GM13977 (cell line): ENCODE measurements around the gene FAM13A.

Experiments used
- DNase-seq: peaks from one replicate; pipeline ENCODE4 v3.0.0; 2012; ENCODE audit warnings: low spot score
- in situ Hi-C: fragments of 300-500 bp; cut with MboI; formaldehyde crosslinking; loops from one replicate; pipeline ENCODE4 v1.12.0; 2022; ENCODE audit warnings: low sequenced_read_pairs, low pct_unique_long_range_greater_than_20kb, mixed read lengths, inconsistent platforms; ENCODE audit not compliant: unreplicated experiment
- TF ChIP-seq, protein P1 (sequence below): IDR thresholded peaks from 2 replicates; pipeline ENCODE4 v1.5.1; 2012; ENCODE audit warnings: mild to moderate bottlenecking, control low read depth; ENCODE audit not compliant: insufficient read depth; ENCODE audit errors: extremely low read depth, missing control alignments

Gene FAM13A

DNA sequence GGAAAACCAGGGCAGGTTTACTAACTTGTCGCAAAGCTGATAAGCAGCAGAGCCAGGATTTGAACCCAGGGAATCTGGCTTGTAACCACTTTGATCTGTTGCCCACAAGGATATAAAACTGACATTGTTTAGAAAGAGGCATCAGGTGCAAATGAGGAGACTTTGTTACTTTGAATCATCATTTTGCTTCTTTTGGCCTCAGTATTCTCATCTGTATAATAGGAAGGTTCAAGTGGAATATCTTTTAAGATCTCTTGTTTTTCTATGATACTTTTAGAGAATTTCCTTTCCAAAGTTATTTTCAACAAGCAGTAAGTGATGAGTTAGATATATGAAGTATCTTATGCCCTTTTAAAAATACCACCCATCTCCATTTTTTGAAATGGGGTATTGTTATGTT, 301.5 kb downstream of the FAM13A start:
- no peak for DNase-seq
- TF ChIP-seq, protein P1, sequence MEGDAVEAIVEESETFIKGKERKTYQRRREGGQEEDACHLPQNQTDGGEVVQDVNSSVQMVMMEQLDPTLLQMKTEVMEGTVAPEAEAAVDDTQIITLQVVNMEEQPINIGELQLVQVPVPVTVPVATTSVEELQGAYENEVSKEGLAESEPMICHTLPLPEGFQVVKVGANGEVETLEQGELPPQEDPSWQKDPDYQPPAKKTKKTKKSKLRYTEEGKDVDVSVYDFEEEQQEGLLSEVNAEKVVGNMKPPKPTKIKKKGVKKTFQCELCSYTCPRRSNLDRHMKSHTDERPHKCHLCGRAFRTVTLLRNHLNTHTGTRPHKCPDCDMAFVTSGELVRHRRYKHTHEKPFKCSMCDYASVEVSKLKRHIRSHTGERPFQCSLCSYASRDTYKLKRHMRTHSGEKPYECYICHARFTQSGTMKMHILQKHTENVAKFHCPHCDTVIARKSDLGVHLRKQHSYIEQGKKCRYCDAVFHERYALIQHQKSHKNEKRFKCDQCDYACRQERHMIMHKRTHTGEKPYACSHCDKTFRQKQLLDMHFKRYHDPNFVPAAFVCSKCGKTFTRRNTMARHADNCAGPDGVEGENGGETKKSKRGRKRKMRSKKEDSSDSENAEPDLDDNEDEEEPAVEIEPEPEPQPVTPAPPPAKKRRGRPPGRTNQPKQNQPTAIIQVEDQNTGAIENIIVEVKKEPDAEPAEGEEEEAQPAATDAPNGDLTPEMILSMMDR: no peak
- in situ Hi-C loops: no loop called here

DNA sequence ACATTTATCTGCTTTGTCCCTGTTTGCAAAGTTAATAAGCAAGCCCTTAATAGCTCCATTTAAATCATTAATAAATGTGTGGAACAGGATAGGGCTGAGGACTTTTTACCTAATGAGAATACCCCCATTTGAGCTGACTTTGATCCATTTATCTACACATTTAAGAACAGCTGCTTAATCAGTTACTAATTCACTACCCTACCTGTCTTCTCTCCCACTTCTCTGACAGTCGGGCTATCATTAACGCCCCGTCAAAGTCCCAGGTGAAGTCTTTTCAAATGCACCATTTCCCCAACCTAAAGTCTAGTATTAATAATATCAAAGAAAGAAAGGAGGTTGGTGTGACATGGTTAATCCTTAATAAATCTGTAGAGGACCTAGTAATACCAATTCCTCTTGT, 302.2 kb downstream of the FAM13A start:
- no peak for DNase-seq
- TF ChIP-seq, protein P1: no peak
- in situ Hi-C loops: no loop called here

DNA sequence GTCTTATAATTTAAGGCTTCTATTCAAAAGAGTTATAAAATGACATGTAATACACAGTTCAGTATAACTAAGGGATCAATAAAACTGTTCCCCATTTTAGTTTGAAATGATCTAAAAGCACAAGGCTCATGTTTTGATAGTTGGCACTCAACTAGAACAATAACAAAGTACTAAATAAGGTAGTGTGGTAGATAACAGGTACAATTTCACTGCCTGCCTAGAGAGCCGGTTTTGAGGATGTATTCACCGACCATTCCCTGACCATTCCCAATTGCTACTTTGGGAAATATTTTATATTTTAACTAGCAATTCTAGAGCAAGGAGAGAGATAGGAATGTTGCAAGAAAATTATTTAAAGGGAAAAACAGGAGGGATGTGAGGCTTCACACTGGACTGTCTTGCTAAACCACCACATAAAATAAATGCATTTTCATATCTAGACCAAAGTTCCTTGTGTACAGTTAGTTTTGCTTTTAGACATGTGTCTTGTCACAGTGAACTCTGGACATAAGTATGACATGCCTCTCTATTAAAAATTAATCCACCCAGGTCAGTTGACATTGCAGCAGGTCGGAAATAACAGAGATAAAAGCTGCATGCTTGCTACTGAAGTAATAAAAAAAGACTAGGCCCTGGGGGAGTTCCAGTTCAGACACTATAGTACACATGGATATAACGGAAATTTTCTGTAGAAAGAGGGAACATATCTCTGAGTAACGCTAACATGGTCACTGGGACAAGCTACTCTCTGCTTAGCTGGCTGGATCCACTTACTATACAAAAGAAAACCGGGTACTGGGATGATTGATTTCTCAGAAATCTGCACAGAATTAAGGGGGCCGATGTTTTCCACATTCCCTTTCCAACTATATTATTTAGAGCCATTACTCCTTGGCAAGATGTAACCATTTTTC, 303.1 kb downstream of the FAM13A start:
- DNase-seq: no peak
- in situ Hi-C loops: no loop called here

DNA sequence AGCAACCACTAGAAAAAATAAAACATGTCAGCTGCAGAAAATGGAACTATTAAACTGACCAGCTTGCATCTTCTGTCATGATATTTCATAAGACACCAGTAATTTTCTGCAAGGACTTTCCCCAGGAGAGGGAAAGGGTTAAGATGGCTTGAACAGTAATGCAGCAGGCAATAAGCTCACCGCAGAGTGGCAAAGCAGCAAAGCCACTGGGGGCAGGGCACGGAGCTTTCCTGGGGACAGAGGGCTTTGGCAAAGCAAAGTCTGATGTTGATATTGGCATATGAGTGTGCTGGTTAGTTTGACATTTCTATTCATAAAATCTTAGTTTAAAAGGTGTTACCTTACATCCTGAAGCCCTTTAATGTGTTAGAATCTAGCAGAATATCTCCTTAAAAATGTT, 304.2 kb downstream of the FAM13A start:
- TF ChIP-seq, protein P1: no peak
- no peak for DNase-seq
- in situ Hi-C loops: no loop called here

More for the DNA sequence above, 303.1 kb downstream of the FAM13A start:
- TF ChIP-seq, protein P1: no peak

DNA sequence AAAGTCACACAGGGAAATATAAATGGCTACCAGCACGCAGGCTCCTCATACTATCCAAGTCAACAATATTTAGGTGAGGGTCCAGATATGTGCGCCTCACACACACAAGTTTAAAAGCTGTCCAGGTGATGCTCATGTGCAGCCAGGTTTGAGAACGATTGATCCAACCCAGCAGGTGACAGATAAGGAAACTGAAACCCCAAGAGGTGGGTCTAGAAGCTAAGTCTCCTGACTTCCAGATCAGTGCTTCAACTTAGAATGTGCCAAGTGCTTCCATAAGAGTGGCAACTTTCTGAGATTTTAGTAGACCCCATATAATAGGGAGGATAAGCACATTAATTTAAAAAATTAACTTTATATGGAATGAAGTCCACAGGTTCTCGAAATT, 304.9 kb downstream of the FAM13A start:
- TF ChIP-seq, protein P1: no peak
- no peak for DNase-seq
- in situ Hi-C loops: no loop called here

DNA sequence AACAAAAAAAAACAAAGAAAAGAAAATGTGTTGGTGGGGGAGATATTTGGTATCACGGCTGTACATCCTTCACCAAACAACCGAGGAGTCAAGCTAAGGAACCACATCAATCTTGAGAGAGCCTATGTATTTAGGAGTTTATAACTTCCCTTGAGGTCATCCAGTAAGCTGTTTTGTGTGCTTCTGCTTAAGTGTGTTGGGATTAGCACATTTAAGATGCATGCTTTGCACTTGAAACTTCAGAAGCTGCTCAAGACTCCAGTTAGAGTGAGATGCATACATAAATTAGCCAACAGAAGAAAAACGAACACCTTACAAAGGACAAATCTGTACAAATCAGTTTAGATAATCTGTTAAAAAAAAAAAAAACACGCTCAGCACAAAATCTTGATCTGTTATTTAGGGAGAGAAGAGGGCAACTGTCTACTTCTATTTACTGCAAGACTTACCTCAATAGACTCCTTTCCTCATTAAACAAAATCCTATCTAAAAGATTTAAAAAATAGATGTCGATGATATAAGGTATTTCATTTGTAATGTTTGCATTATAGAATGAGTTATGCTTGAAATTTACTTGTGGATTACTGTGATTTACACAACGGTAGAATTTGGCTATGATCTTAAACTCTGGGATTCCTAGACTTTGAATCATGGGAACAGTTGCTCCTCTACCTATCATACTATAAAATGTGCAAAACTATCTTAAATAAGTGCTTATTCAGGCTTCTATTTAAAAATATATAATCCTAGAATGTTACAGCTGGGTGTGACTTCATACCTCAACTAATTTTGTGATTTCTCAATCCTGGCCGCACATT, 305.5 kb downstream of the FAM13A start:
- TF ChIP-seq, protein P1: no peak
- DNase-seq: no peak
- in situ Hi-C loops: no loop called here
